B cell (primary cell): Measurements from ENCODE around the gene PACSIN2.

Source experiments
- EZH2 ChIP-seq: IDR thresholded peaks from 2 replicates; pipeline ENCODE4 v1.6.1; 2012; ENCODE audit warnings: borderline replicate concordance, low read depth, mild to moderate bottlenecking, moderate library complexity, low read length; ENCODE audit not compliant: insufficient read depth, poor library complexity, severe bottlenecking
- TF ChIP-seq, protein P1 (sequence below): fragments of 200-600 bp; IDR thresholded peaks from one replicate; pipeline ENCODE4 v1.8.0; 2022; ENCODE audit warnings: antibody characterized with exemption, mild to moderate bottlenecking

DNA sequence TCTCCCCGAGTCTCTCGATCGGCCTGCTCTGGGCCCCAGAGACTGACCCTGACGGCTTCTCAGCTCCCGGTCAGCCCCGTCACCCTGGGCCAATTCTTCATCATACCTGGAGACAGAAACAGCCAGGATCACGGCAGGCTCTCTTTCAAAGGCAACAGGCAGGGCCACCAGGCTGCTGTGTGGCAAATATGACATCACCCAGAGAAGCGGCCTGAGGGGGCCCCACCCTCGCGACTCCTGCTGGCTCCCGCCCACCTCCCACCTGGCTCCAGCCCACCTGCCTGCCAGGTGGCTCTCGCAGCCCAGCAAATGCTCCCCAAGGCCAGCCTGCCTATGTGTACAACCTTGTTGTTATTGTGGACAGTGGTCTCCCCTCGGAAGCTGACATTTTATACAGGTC lies 24.9 kb upstream of the PACSIN2 start:
- TF ChIP-seq EZH2 = no peak
- TF ChIP-seq, protein P1, sequence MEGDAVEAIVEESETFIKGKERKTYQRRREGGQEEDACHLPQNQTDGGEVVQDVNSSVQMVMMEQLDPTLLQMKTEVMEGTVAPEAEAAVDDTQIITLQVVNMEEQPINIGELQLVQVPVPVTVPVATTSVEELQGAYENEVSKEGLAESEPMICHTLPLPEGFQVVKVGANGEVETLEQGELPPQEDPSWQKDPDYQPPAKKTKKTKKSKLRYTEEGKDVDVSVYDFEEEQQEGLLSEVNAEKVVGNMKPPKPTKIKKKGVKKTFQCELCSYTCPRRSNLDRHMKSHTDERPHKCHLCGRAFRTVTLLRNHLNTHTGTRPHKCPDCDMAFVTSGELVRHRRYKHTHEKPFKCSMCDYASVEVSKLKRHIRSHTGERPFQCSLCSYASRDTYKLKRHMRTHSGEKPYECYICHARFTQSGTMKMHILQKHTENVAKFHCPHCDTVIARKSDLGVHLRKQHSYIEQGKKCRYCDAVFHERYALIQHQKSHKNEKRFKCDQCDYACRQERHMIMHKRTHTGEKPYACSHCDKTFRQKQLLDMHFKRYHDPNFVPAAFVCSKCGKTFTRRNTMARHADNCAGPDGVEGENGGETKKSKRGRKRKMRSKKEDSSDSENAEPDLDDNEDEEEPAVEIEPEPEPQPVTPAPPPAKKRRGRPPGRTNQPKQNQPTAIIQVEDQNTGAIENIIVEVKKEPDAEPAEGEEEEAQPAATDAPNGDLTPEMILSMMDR = no peak
